Measurements from ENCODE around the gene AP5Z1. TPM values are rescaled to one million over a fixed set of nuclear protein-coding genes. Genes with fewer than 3 reads are reported as not detected.

The AP5Z1 gene
- polyA plus RNA-seq, 1 of the 3 experiments (the other 2 are of a cell fraction) = 29.5 TPM

DNA sequence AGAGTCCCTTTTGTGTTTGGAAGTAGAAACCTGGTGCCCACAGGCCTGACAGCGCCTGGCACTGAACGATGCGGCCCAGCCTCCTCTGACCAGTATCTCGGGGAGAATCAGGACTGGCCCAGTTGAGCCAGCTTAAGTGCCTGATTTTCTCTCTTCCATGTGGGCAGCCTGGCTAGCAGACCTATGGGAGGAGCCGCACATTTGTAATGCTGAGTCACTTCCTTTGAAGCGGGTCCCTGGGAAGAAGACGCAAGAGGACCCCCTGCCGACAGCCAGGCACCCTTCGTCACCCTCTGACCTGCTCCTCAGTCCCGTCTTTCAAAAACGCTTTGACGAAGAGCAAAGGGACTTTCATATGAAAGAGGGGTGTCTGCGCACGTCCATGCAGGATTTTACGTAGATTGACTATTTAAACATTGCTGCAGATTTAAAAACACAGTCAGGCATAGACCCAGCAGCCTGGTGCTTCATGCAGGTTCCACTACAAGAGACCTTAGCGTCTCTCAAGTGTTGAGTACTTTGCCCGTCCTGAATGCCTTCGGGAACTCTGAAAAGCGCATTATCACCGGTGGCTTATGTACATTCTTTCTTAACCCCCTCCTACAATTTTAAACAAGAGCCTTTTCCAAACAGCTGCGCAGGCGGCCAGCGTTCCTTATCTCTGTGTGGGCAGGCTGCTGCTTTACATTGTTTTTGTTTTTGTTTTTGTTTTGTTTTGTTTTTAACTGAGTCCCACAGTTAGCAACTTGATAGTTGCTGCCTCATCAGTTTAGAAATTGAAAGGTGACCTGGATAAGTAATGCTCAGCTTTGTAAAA is 36.5 kb upstream of the AP5Z1 start:
- no peak overlapping the region for H3K4me3 ChIP-seq (ENCODE audit: low read depth in 2 of 2, low read length in 1 of 2)
- CTCF ChIA-PET = interaction anchor here (0.9 to 1.5 kb wide), 6 partner anchors 8 to 144 kb away, joined by 3 read pairs; partner anchors contain the start of genes AP5Z1 and RADIL
- TF ChIP-seq EZH2phosphoT487 (IDR thresholded peaks at IDR 0.05; ENCODE audit: borderline replicate concordance, low read depth) (no peak), RFX5 (IDR thresholded peaks at IDR 0.05; ENCODE audit: low read length) (no peak), TCF12 (IDR thresholded peaks at IDR 0.05) (no peak), JUND (IDR thresholded peaks at IDR 0.05) (no peak; the same call in 1 of the 2 replicates), FOSL2 (IDR thresholded peaks at IDR 0.05; ENCODE audit: borderline replicate concordance, low read depth) (no peak; the same call in 1 of the 2 replicates), RXRA (IDR thresholded peaks at IDR 0.05; ENCODE audit: borderline replicate concordance, low read depth) (no peak), RAD21 (IDR thresholded peaks at IDR 0.05; ENCODE audit: low read length) (peak; percentile 53), FOXJ3 (CRISPR knock-in tag; IDR thresholded peaks at IDR 0.05) (no peak), ELF1 (IDR thresholded peaks at IDR 0.05) (no peak), YY1 (IDR thresholded peaks at IDR 0.05; ENCODE audit: low read depth) (no peak), FOXM1 (IDR thresholded peaks at IDR 0.05; ENCODE audit: low read depth) (no peak), GATA2 (CRISPR knock-in tag; IDR thresholded peaks at IDR 0.05) (peak; percentile 65), MXI1 (IDR thresholded peaks at IDR 0.05; ENCODE audit: low read depth, low read length) (peak; percentile 90), NFIC (IDR thresholded peaks at IDR 0.05; ENCODE audit: borderline replicate concordance) (no peak; the same call in 1 of the 2 replicates), SIN3A (IDR thresholded peaks at IDR 0.05; ENCODE audit: borderline replicate concordance, low read depth, low read length) (no peak), SMC3 (IDR thresholded peaks at IDR 0.05; ENCODE audit: low read depth, low read length) (0 out of 2 replicates have a peak, but pooled peaks have one; percentile 8), NRF1 (IDR thresholded peaks at IDR 0.05; ENCODE audit: low read depth, low read length) (no peak), RCOR1 (IDR thresholded peaks at IDR 0.05; ENCODE audit: low read length) (0 out of 2 replicates have a peak, but pooled peaks have one; percentile 16), GABPA (IDR thresholded peaks at IDR 0.05; ENCODE audit: low read depth) (no peak)
- TF ChIP-seq, protein P1, sequence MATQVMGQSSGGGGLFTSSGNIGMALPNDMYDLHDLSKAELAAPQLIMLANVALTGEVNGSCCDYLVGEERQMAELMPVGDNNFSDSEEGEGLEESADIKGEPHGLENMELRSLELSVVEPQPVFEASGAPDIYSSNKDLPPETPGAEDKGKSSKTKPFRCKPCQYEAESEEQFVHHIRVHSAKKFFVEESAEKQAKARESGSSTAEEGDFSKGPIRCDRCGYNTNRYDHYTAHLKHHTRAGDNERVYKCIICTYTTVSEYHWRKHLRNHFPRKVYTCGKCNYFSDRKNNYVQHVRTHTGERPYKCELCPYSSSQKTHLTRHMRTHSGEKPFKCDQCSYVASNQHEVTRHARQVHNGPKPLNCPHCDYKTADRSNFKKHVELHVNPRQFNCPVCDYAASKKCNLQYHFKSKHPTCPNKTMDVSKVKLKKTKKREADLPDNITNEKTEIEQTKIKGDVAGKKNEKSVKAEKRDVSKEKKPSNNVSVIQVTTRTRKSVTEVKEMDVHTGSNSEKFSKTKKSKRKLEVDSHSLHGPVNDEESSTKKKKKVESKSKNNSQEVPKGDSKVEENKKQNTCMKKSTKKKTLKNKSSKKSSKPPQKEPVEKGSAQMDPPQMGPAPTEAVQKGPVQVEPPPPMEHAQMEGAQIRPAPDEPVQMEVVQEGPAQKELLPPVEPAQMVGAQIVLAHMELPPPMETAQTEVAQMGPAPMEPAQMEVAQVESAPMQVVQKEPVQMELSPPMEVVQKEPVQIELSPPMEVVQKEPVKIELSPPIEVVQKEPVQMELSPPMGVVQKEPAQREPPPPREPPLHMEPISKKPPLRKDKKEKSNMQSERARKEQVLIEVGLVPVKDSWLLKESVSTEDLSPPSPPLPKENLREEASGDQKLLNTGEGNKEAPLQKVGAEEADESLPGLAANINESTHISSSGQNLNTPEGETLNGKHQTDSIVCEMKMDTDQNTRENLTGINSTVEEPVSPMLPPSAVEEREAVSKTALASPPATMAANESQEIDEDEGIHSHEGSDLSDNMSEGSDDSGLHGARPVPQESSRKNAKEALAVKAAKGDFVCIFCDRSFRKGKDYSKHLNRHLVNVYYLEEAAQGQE (IDR thresholded peaks at IDR 0.05; ENCODE audit: low read depth, low read length) = no peak
- TF ChIP-seq, protein P2, sequence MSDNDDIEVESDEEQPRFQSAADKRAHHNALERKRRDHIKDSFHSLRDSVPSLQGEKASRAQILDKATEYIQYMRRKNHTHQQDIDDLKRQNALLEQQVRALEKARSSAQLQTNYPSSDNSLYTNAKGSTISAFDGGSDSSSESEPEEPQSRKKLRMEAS (IDR thresholded peaks at IDR 0.05; ENCODE audit: low read depth) = peak; percentile 90
- TF ChIP-seq, protein P3, sequence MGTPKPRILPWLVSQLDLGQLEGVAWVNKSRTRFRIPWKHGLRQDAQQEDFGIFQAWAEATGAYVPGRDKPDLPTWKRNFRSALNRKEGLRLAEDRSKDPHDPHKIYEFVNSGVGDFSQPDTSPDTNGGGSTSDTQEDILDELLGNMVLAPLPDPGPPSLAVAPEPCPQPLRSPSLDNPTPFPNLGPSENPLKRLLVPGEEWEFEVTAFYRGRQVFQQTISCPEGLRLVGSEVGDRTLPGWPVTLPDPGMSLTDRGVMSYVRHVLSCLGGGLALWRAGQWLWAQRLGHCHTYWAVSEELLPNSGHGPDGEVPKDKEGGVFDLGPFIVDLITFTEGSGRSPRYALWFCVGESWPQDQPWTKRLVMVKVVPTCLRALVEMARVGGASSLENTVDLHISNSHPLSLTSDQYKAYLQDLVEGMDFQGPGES (IDR thresholded peaks at IDR 0.05; ENCODE audit: low read depth, low read length) = no peak
- TF ChIP-seq, protein P4, sequence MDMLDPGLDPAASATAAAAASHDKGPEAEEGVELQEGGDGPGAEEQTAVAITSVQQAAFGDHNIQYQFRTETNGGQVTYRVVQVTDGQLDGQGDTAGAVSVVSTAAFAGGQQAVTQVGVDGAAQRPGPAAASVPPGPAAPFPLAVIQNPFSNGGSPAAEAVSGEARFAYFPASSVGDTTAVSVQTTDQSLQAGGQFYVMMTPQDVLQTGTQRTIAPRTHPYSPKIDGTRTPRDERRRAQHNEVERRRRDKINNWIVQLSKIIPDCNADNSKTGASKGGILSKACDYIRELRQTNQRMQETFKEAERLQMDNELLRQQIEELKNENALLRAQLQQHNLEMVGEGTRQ (IDR thresholded peaks at IDR 0.05; ENCODE audit: borderline replicate concordance, low read depth, low read length) = no peak
- TF ChIP-seq, protein P5, sequence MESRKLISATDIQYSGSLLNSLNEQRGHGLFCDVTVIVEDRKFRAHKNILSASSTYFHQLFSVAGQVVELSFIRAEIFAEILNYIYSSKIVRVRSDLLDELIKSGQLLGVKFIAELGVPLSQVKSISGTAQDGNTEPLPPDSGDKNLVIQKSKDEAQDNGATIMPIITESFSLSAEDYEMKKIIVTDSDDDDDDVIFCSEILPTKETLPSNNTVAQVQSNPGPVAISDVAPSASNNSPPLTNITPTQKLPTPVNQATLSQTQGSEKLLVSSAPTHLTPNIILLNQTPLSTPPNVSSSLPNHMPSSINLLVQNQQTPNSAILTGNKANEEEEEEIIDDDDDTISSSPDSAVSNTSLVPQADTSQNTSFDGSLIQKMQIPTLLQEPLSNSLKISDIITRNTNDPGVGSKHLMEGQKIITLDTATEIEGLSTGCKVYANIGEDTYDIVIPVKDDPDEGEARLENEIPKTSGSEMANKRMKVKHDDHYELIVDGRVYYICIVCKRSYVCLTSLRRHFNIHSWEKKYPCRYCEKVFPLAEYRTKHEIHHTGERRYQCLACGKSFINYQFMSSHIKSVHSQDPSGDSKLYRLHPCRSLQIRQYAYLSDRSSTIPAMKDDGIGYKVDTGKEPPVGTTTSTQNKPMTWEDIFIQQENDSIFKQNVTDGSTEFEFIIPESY (IDR thresholded peaks at IDR 0.05; ENCODE audit: borderline replicate concordance, low read depth) = no peak

More for the DNA sequence above, 36.5 kb upstream of the AP5Z1 start:
- peak overlapping the region; percentile 28; the same call in 1 of the 2 replicates for H3K9ac ChIP-seq
- H3K36me3 ChIP-seq (replicated peaks in 1 of 2; ENCODE audit: control insufficient read depth in 1 of 2, insufficient read depth in 2 of 2, low read length in 1 of 2) = peaks cover 3 to 11% of the 10 kb centered on the region in 2 experiments
- peak; percentile 87 for DNase-seq
- WGBS (ENCODE audit: low lambda C conversion rate) = 60% methylated on average over 23 of the region's 23 CpGs
- H3K4me2 ChIP-seq = peak overlapping the region; percentile 40
- H3F3A ChIP-seq (replicated peaks; ENCODE audit: insufficient read depth) = no peaks in the 10 kb centered on the region
- peak overlapping the region; percentile 73 to 88 for H3K27ac ChIP-seq (ENCODE audit: low read depth in 2 of 2, low read length in 1 of 2)
- H3K27me3 ChIP-seq (ENCODE audit: insufficient read depth) = no peaks in the 10 kb centered on the region
- no peaks in the 10 kb centered on the region for H3K9me3 ChIP-seq
- H2AFZ ChIP-seq (ENCODE audit: low read depth) = peak overlapping the region; percentile 7; the same call in 1 of the 2 replicates
- H3K9me2 ChIP-seq = no peaks in the 10 kb centered on the region
- POLR2A ChIA-PET = interaction anchor here (0.8 to 2.0 kb wide), 2 partner anchors 14 to 97 kb away, joined by 3 to 8 read pairs; no protein-coding TSS in a partner anchor
- peaks cover 28% of the 10 kb centered on the region for H3K79me2 ChIP-seq (ENCODE audit: insufficient read depth)
- H3K4me1 ChIP-seq (ENCODE audit: control insufficient read depth in 1 of 2, insufficient read depth in 2 of 2, low read depth in 1 of 2, low read length in 1 of 2) = peaks cover 16 to 17% of the 10 kb centered on the region in 2 experiments; a peak in 3 of 4 replicates
- H4K20me1 ChIP-seq (ENCODE audit: insufficient read depth) = no peaks in the 10 kb centered on the region

All from SK-N-SH (cell line).